Osteocyte (in vitro differentiated cells): ENCODE results near the gene NAT9. TPM values are rescaled to one million over a fixed set of nuclear protein-coding genes. Genes with fewer than 3 reads are reported as not detected.

Experiments
- DNase-seq: peaks from one replicate; pipeline ENCODE4 v3.0.0; 2021; ENCODE audit warnings: mixed read lengths; ENCODE audit not compliant: unreplicated experiment; ENCODE audit errors: extremely low spot score
- H3K27ac Mint-ChIP-seq: one replicate; pipeline ENCODE4 v1.8.0; 2021; ENCODE audit warnings: mild to moderate bottlenecking, mixed read lengths; ENCODE audit not compliant: unreplicated experiment
- H3K27me3 Mint-ChIP-seq: one replicate; pipeline ENCODE4 v1.8.0; 2021; ENCODE audit warnings: mixed read lengths; ENCODE audit not compliant: unreplicated experiment
- H3K36me3 Mint-ChIP-seq: one replicate; pipeline ENCODE4 v1.8.0; 2021; ENCODE audit warnings: mixed read lengths; ENCODE audit not compliant: unreplicated experiment
- H3K4me1 Mint-ChIP-seq: one replicate; pipeline ENCODE4 v1.8.0; 2021; ENCODE audit warnings: mixed read lengths; ENCODE audit not compliant: unreplicated experiment
- H3K4me3 Mint-ChIP-seq: one replicate; pipeline ENCODE4 v1.8.0; 2021; ENCODE audit warnings: mild to moderate bottlenecking, moderate library complexity, mixed read lengths; ENCODE audit not compliant: unreplicated experiment
- H3K9me3 Mint-ChIP-seq: one replicate; pipeline ENCODE4 v1.8.0; 2021; ENCODE audit warnings: mixed read lengths; ENCODE audit not compliant: unreplicated experiment
- CTCF ChIP-seq: fragments of 200-600 bp; sonication (generic); IDR thresholded peaks from 2 replicates; pipeline ENCODE4 v1.5.0; 2021; ENCODE audit warnings: antibody characterized with exemption, mild to moderate bottlenecking, moderate library complexity
- total RNA-seq: library from RNA; stranded (reverse); gene quantifications from 2 replicates; pipeline ENCODE4 v1.2.1, GENCODE V29; 2021

The NAT9 gene
- total RNA-seq, 1 donor from 2014 or later = 52.5 TPM

GRCh38 chr17:74746376-74746775 lies 29.8 kb downstream of the NAT9 start:
- Mint-ChIP-seq H3K4me1 (peaks cover 56% of the 10 kb centered on the region), H3K4me3 (no peak overlapping the region), H3K27me3 (peaks cover 2% of the 10 kb centered on the region), H3K36me3 (peaks cover 7% of the 10 kb centered on the region), H3K9me3 (no peaks in the 10 kb centered on the region), H3K27ac (no peak overlapping the region)
- no peak for TF ChIP-seq CTCF
- no peak for DNase-seq

- H3K9me3 Mint-ChIP-seq = no peaks in the 10 kb centered on the region
- peaks cover 2% of the 10 kb centered on the region for H3K27me3 Mint-ChIP-seq
- no peak for TF ChIP-seq CTCF
- no peak for DNase-seq
- H3K27ac Mint-ChIP-seq = no peak overlapping the region
- no peak overlapping the region for H3K4me3 Mint-ChIP-seq
- H3K4me1 Mint-ChIP-seq = peaks cover 49% of the 10 kb centered on the region
- peaks cover 3% of the 10 kb centered on the region for H3K36me3 Mint-ChIP-seq
Observed at GRCh38 chr17:74745548-74746177, 30.5 kb downstream of the NAT9 start.

GRCh38 chr17:74744714-74745547 lies 31.2 kb downstream of the NAT9 start:
- no peaks in the 10 kb centered on the region for H3K9me3 Mint-ChIP-seq
- TF ChIP-seq CTCF = peak; percentile 100
- DNase-seq = peak; percentile 96
- peaks cover 3% of the 10 kb centered on the region for H3K36me3 Mint-ChIP-seq
- H3K4me3 Mint-ChIP-seq = peak overlapping the region; percentile 33
- H3K4me1 Mint-ChIP-seq = peaks cover 43% of the 10 kb centered on the region
- no peak overlapping the region for H3K27ac Mint-ChIP-seq
- peaks cover 2% of the 10 kb centered on the region for H3K27me3 Mint-ChIP-seq

- no peaks in the 10 kb centered on the region for H3K9me3 Mint-ChIP-seq
- no peak for TF ChIP-seq CTCF
- no peak overlapping the region for H3K4me3 Mint-ChIP-seq
- H3K36me3 Mint-ChIP-seq = no peaks in the 10 kb centered on the region
- peaks cover 2% of the 10 kb centered on the region for H3K27me3 Mint-ChIP-seq
- H3K4me1 Mint-ChIP-seq = peaks cover 38% of the 10 kb centered on the region
- DNase-seq = no peak
- H3K27ac Mint-ChIP-seq = no peak overlapping the region
Observed at GRCh38 chr17:74744349-74744713, 31.8 kb downstream of the NAT9 start.

GRCh38 chr17:74743755-74744154 lies 32.4 kb downstream of the NAT9 start:
- Mint-ChIP-seq H3K36me3 (no peaks in the 10 kb centered on the region), H3K4me3 (no peak overlapping the region), H3K27me3 (peaks cover 5% of the 10 kb centered on the region), H3K4me1 (peaks cover 41% of the 10 kb centered on the region), H3K27ac (no peak overlapping the region), H3K9me3 (no peaks in the 10 kb centered on the region)
- DNase-seq = no peak
- TF ChIP-seq CTCF = no peak
